OCI-LY3 (cell line): ENCODE measurements around the gene CHM.
"Not testable (repeated sequence)": the region's sequence is repeated elsewhere in the genome, so short reads cannot be mapped to it uniquely, and the experiment has no call there.

Experiments
- H2AFZ ChIP-seq: fragments of 200-600, 300-600 bp; shearing (Covaris generic); 2 replicates; pipeline ENCODE4 v1.6.0; 2014; ENCODE audit warnings: antibody characterized with exemption, low read depth, low read length
- H3K27ac ChIP-seq: fragments of 200-600, 300-600 bp; sonication (generic); 2 replicates; pipeline ENCODE4 v1.5.1; 2014; ENCODE audit warnings: mild to moderate bottlenecking, low read length, moderate library complexity, mixed read lengths
- H3K27me3 ChIP-seq: fragments of 200-600, 300-600 bp; sonication (generic); 2 replicates; pipeline ENCODE4 v1.6.1; 2014; ENCODE audit warnings: low read depth, low read length, mixed read lengths
- H3K36me3 ChIP-seq: fragments of 200-600, 300-600 bp; sonication (generic); replicated peaks from 2 replicates; pipeline ENCODE3; 2014; ENCODE audit warnings: low read depth, low read length, mixed read lengths
- H3K4me1 ChIP-seq: fragments of 300-600, 200-600 bp; sonication (generic); 2 replicates; pipeline ENCODE4 v1.6.1; 2014; ENCODE audit warnings: low read length, mixed read lengths
- H3K4me2 ChIP-seq: fragments of 200-600, 300-600 bp; sonication (generic); 2 replicates; pipeline ENCODE4 v1.6.1; 2014; ENCODE audit warnings: low read length, mixed read lengths
- H3K4me3 ChIP-seq: fragments of 300-600, 200-600 bp; sonication (generic); 2 replicates; pipeline ENCODE4 v1.5.1; 2014; ENCODE audit warnings: antibody characterized with exemption, mild to moderate bottlenecking, low read length, moderate library complexity
- H3K79me2 ChIP-seq: fragments of 300-600, 200-600 bp; shearing (Covaris generic); 2 replicates; pipeline ENCODE4 v1.6.1; 2014; ENCODE audit warnings: mild to moderate bottlenecking, low read length, mixed read lengths
- H3K9ac ChIP-seq: fragments of 300-600, 200-600 bp; shearing (Covaris generic); 2 replicates; pipeline ENCODE4 v1.6.0; 2014; ENCODE audit warnings: mild to moderate bottlenecking, low read length, moderate library complexity
- H3K9me3 ChIP-seq: fragments of 200-600, 300-600 bp; shearing (Covaris generic); 2 replicates; pipeline ENCODE4 v1.6.1; 2014; ENCODE audit warnings: low read length, mixed read lengths; ENCODE audit not compliant: insufficient read depth
- H4K20me1 ChIP-seq: fragments of 200-600, 300-600 bp; sonication (generic); 2 replicates; pipeline ENCODE4 v1.6.1; 2016; ENCODE audit warnings: low read length, mixed read lengths; ENCODE audit not compliant: insufficient read depth
- CTCF ChIP-seq: fragments of 200-600, 300-600 bp; sonication (generic); IDR thresholded peaks from 2 replicates; pipeline ENCODE4 v1.5.1; 2014; ENCODE audit warnings: antibody characterized with exemption, low read length, low read depth
- EZH2phosphoT487 ChIP-seq: fragments of 200-600 bp; shearing (Covaris generic); IDR thresholded peaks from 2 replicates; pipeline ENCODE4 v1.6.1; 2018; ENCODE audit warnings: antibody characterized with exemption, mixed run types, low read depth

The CHM gene

GRCh38 chrX:86016139-86016538 lies 31.2 kb downstream of the CHM start:
- Histone ChIP-seq H4K20me1 (no peaks in the 10 kb centered on the region), H3K27me3 (no peaks in the 10 kb centered on the region), H3K9me3 (no peaks in the 10 kb centered on the region), H2AFZ (no peak overlapping the region), H3K4me2 (no peak overlapping the region), H3K4me1 (no peaks in the 10 kb centered on the region), H3K4me3 (no peak overlapping the region), H3K36me3 (no peaks in the 10 kb centered on the region), H3K79me2 (no peaks in the 10 kb centered on the region), H3K9ac (no peak overlapping the region), H3K27ac (no peak overlapping the region)
- no peak for TF ChIP-seq EZH2phosphoT487
- no peak for TF ChIP-seq CTCF

GRCh38 chrX:86014959-86015358 lies 32.4 kb downstream of the CHM start:
- not testable (repeated sequence) for H4K20me1 ChIP-seq, H3K27ac ChIP-seq, H2AFZ ChIP-seq, H3K4me3 ChIP-seq, H3K79me2 ChIP-seq, H3K36me3 ChIP-seq, H3K9ac ChIP-seq, H3K4me1 ChIP-seq, H3K27me3 ChIP-seq, H3K4me2 ChIP-seq, H3K9me3 ChIP-seq

GRCh38 chrX:86014421-86014820 lies 32.9 kb downstream of the CHM start:
- Histone ChIP-seq H3K27ac (no peak overlapping the region), H3K4me3 (no peak overlapping the region), H3K9me3 (no peaks in the 10 kb centered on the region), H3K79me2 (no peaks in the 10 kb centered on the region), H3K9ac (no peak overlapping the region), H3K4me1 (no peaks in the 10 kb centered on the region), H3K36me3 (no peaks in the 10 kb centered on the region), H4K20me1 (no peaks in the 10 kb centered on the region), H2AFZ (no peak overlapping the region), H3K4me2 (no peak overlapping the region), H3K27me3 (no peaks in the 10 kb centered on the region)
- TF ChIP-seq EZH2phosphoT487 (no peak), CTCF (no peak)

GRCh38 chrX:86013792-86014191 lies 33.6 kb downstream of the CHM start:
- Histone ChIP-seq H3K9ac (no peak overlapping the region), H2AFZ (no peak overlapping the region), H3K4me2 (no peak overlapping the region), H3K27me3 (no peaks in the 10 kb centered on the region), H3K4me1 (no peaks in the 10 kb centered on the region), H3K27ac (no peak overlapping the region), H3K9me3 (no peaks in the 10 kb centered on the region), H3K79me2 (no peaks in the 10 kb centered on the region), H3K4me3 (no peak overlapping the region), H3K36me3 (no peaks in the 10 kb centered on the region), H4K20me1 (no peaks in the 10 kb centered on the region)
- TF ChIP-seq EZH2phosphoT487 (no peak), CTCF (no peak)

GRCh38 chrX:86012188-86012587 lies 35.2 kb downstream of the CHM start:
- Histone ChIP-seq H2AFZ (no peak overlapping the region), H3K79me2 (no peaks in the 10 kb centered on the region), H3K27ac (no peak overlapping the region), H3K4me3 (no peak overlapping the region), H3K27me3 (no peaks in the 10 kb centered on the region), H3K9me3 (no peaks in the 10 kb centered on the region), H3K4me2 (no peak overlapping the region), H4K20me1 (no peaks in the 10 kb centered on the region), H3K9ac (no peak overlapping the region), H3K4me1 (no peaks in the 10 kb centered on the region), H3K36me3 (no peaks in the 10 kb centered on the region)
- no peak for TF ChIP-seq CTCF
- TF ChIP-seq EZH2phosphoT487, result no peak

- H4K20me1 ChIP-seq, H3K9ac ChIP-seq, H2AFZ ChIP-seq, H3K79me2 ChIP-seq, H3K9me3 ChIP-seq, H3K4me2 ChIP-seq, H3K27ac ChIP-seq, H3K36me3 ChIP-seq, H3K4me3 ChIP-seq, H3K27me3 ChIP-seq, H3K4me1 ChIP-seq: not testable (repeated sequence)
These were observed 37.6 kb downstream of the CHM start for GRCh38 chrX:86009803-86010202.

GRCh38 chrX:86007891-86008290 lies 39.5 kb downstream of the CHM start:
- not testable (repeated sequence) for H3K4me3 ChIP-seq, H4K20me1 ChIP-seq, H3K79me2 ChIP-seq, H3K36me3 ChIP-seq, H3K9me3 ChIP-seq, H3K4me1 ChIP-seq, H3K9ac ChIP-seq, H3K27ac ChIP-seq, H2AFZ ChIP-seq, H3K27me3 ChIP-seq, H3K4me2 ChIP-seq
